K562 (cell line): ENCODE results near the gene TMEM132C. TPM values are rescaled to one million over a fixed set of nuclear protein-coding genes. Genes with fewer than 3 reads are reported as not detected.

Experiments used
- ATAC-seq: fragments of 200-7000 bp; cut with Tn5 transposase; 3 replicates; pipeline ENCODE4 v1.9.1; 2020; ENCODE audit warnings: moderate library complexity
- BruUV-seq: library from RNA; stranded (reverse); fragments of 400-500 nt; replicated peaks from 2 replicates; lab custom pipeline; 2021; lab: Mats Ljungman, UMichigan
- CTCF ChIA-PET: fragments of 300-600 bp; formaldehyde crosslinking; extraction: SDS; loops from one replicate; lab custom pipeline; 2021; ENCODE audit warnings: low intra/inter-chr PET ratio; lab: Yijun Ruan, JAX
- POLR2A ChIA-PET: fragments of 300-600, 350-650 bp; sonication (Branson Sonifier 250); formaldehyde crosslinking; extraction: SDS; loops from one replicate; lab custom pipeline; 2021; ENCODE audit warnings: antibody characterized with exemption, inconsistent platforms; lab: Yijun Ruan, JAX
- DNase-seq, 4 experiments: peaks; one replicate each; pipeline versions ENCODE4 v3.0.0 to v3.0.0-alpha.2; 2011 to 2018; ENCODE audit warnings: low spot score in 3 of 4, mixed read lengths in 3 of 4; ENCODE audit errors: extremely low read depth in 1 of 4
- FAIRE-seq: peaks from 2 replicates; lab custom pipeline; 2011; peaks lifted over from hg19 to GRCh38; lab: Jason Lieb, UNC
- H2AFZ ChIP-seq: 2 replicates; pipeline ENCODE4 v1.6.0; 2011; ENCODE audit warnings: low read depth, low read length, control low read depth, inconsistent platforms
- H3K27ac ChIP-seq: fragments of 200-600 bp; 3 replicates; pipeline ENCODE4 v1.8.0; 2011; ENCODE audit warnings: low read depth, mild to moderate bottlenecking, control low read depth, inconsistent platforms, low read length, moderate library complexity, mixed read lengths; ENCODE audit errors: extremely low read depth
- H3K27me3 ChIP-seq, 2 experiments: fragments of 300-600 bp in 1 of 2; 2 replicates in 1 of 2; 3 replicates in 1 of 2; pipeline versions ENCODE4 v1.6.0 to v1.8.0; 2011; ENCODE audit warnings: inconsistent platforms in 2 of 2, low read length in 2 of 2, mild to moderate bottlenecking in 1 of 2, mixed read lengths in 1 of 2, moderate library complexity in 1 of 2; ENCODE audit not compliant: control insufficient read depth in 2 of 2, insufficient read depth in 2 of 2
- H3K36me3 ChIP-seq: fragments of 300-600 bp; 3 replicates; pipeline ENCODE4 v1.8.0; 2011; ENCODE audit warnings: mild to moderate bottlenecking, low read length, inconsistent platforms; ENCODE audit not compliant: control insufficient read depth, insufficient read depth
- H3K4me1 ChIP-seq, 2 experiments: fragments of 200-600 bp in 1 of 2; replicated peaks in 1 of 2; 2 replicates in 1 of 2; 3 replicates in 1 of 2; pipeline versions ENCODE4 v1.5.1 to v1.8.0; 2011; ENCODE audit warnings: inconsistent platforms in 2 of 2, low read length in 2 of 2, mild to moderate bottlenecking in 1 of 2, mixed read lengths in 1 of 2, moderate library complexity in 1 of 2; ENCODE audit not compliant: control insufficient read depth in 2 of 2, insufficient read depth in 2 of 2
- H3K4me2 ChIP-seq: 2 replicates; pipeline ENCODE4 v1.6.1; 2011; ENCODE audit warnings: low read length, control low read depth, inconsistent platforms, mixed read lengths; ENCODE audit not compliant: insufficient read depth
- H3K4me3 ChIP-seq: fragments of 200-600 bp; sonication (generic), shearing (Covaris generic); 2 replicates; pipeline ENCODE4 v1.5.1; 2016; ENCODE audit warnings: control low read depth, inconsistent platforms
- H3K79me2 ChIP-seq: fragments of 200-600 bp; 3 replicates; pipeline ENCODE4 v1.8.0; 2011; ENCODE audit warnings: low read length, inconsistent platforms; ENCODE audit not compliant: control insufficient read depth, insufficient read depth
- H3K9ac ChIP-seq, 2 experiments: 2 replicates each; pipeline versions ENCODE4 v1.6.0 to v1.6.1; 2011; ENCODE audit warnings: low read depth in 2 of 2, low read length in 2 of 2, control low read depth in 1 of 2, inconsistent platforms in 1 of 2, mild to moderate bottlenecking in 1 of 2, mixed read lengths in 1 of 2; ENCODE audit not compliant: insufficient read depth in 1 of 2
- H3K9me1 ChIP-seq: one replicate; pipeline ENCODE4 v1.6.0; 2011; ENCODE audit warnings: inconsistent platforms, mild to moderate bottlenecking, low read length, moderate library complexity; ENCODE audit not compliant: control insufficient read depth, insufficient read depth
- H3K9me3 ChIP-seq: replicated peaks from 2 replicates; pipeline ENCODE4 v1.5.1; 2011; ENCODE audit warnings: low read depth, low read length, inconsistent platforms; ENCODE audit not compliant: control insufficient read depth, insufficient read depth
- H4K20me1 ChIP-seq: replicated peaks from 2 replicates; pipeline ENCODE4 v1.6.1; 2011; ENCODE audit warnings: low read length, inconsistent platforms, mixed read lengths; ENCODE audit not compliant: control insufficient read depth, insufficient read depth
- BDP1 ChIP-seq: IDR thresholded peaks from 3 replicates; pipeline ENCODE4 v1.6.1; 2011; ENCODE audit not compliant: insufficient read length, insufficient read depth
- BMI1 ChIP-seq: fragments of 150-350 bp; IDR thresholded peaks from 2 replicates; pipeline ENCODE4 v1.6.1; 2014; ENCODE audit warnings: low read length
- C11orf30 ChIP-seq: fragments of 450-650 bp; IDR thresholded peaks from 2 replicates; pipeline ENCODE4 v1.6.1; 2016; ENCODE audit warnings: low read depth, mild to moderate bottlenecking
- ETV5 ChIP-seq: sonication (generic); formaldehyde crosslinking; IDR thresholded peaks from 2 replicates; pipeline ENCODE4 v1.4.0; 2020; ENCODE audit warnings: low read depth, mild to moderate bottlenecking, missing genetic modification reagents
- HCFC1 ChIP-seq: IDR thresholded peaks from 2 replicates; pipeline ENCODE4 v1.6.1; 2012; ENCODE audit warnings: low read depth, low read length, improper control_type of control experiment
- HNRNPK ChIP-seq: fragments of 200-400 bp; formaldehyde crosslinking; IDR thresholded peaks from one replicate; pipeline ENCODE4 v1.6.1; 2018; ENCODE audit warnings: mild to moderate bottlenecking, low read depth, low read length; ENCODE audit not compliant: poor library complexity, severe bottlenecking
- MAFG ChIP-seq: fragments of 450-650 bp; conservative IDR thresholded peaks from 2 replicates; pipeline ENCODE4 v1.6.1; 2016; ENCODE audit warnings: missing genetic modification characterization, missing compliant biosample characterization
- NR2F6 ChIP-seq: fragments of 450-650 bp; formaldehyde crosslinking; IDR thresholded peaks from 2 replicates; pipeline ENCODE4 v1.4.0; 2020; ENCODE audit warnings: mild to moderate bottlenecking
- SRSF9 ChIP-seq: fragments of 200-400 bp; formaldehyde crosslinking; IDR thresholded peaks from 2 replicates; pipeline ENCODE4 v1.6.1; 2017; ENCODE audit warnings: low read depth, low read length, borderline replicate concordance
- ZBTB43 ChIP-seq: sonication (generic); formaldehyde crosslinking; IDR thresholded peaks from 2 replicates; pipeline ENCODE4 v1.8.0; 2023; ENCODE audit warnings: mild to moderate bottlenecking, missing genetic modification reagents
- ZNF316 ChIP-seq: fragments of 450-650 bp; IDR thresholded peaks from 2 replicates; pipeline ENCODE4 v1.6.1; 2016
- WGBS: fragments of 100-300 bp; shearing (Covaris generic); methylation state at CpG from one replicate; pipeline ENCODE4 v1.1.6; 2016; ENCODE audit warnings: low coverage, mixed read lengths; ENCODE audit not compliant: insufficient coverage; ENCODE audit errors: missing lambda C conversion rate; 5-methylcytosine and 5-hydroxymethylcytosine counted together
- in situ Hi-C: fragments of 300-500 bp; cut with MboI; formaldehyde crosslinking; loops from 4 replicates; pipeline ENCODE4 v1.15.0; 2018; ENCODE audit warnings: inconsistent platforms, mixed read lengths
- intact Hi-C: fragments of 100-400 bp; cut with micrococcal nuclease; formaldehyde crosslinking; loops from 2 replicates; pipeline ENCODE4 v1.14.2; 2022
- polyA plus RNA-seq, 8 experiments: library from polyadenylated mRNA; depleted of rRNA in 4 of 8; stranded (reverse) in 5 of 8; unstranded in 3 of 8; fragments of >200 nt; fragmentation: Nextera tagmentation in 2 of 8; fragmentation: Illumina TruSeq in 1 of 8; extraction: Ambion mirVana in 2 of 8; extraction: Trizol in 1 of 8; gene quantifications; 2 replicates each; pipeline versions ENCODE4 v1.2.1 to v1.2.3, GENCODE V29; 2011 to 2014; ENCODE audit warnings: inconsistent platforms in 1 of 8, missing spikeins in 1 of 8
- total RNA-seq, 7 experiments: library from RNA; depleted of rRNA in 6 of 7; stranded (reverse); fragments of >200 nt in 6 of 7; fragmentation: Illumina TruSeq in 2 of 7; extraction: Trizol in 2 of 7; gene quantifications; 2 replicates each; pipeline versions ENCODE4 v1.2.1 to v1.2.3, GENCODE V29; 2011 to 2021; ENCODE audit warnings: low replicate concordance in 1 of 7

TMEM132C gene
- total and polyA plus RNA-seq, 9 of the 15 experiments (the other 6 are each of a cell fraction or from before 2014, with no cell fraction given): not detected

GRCh38 chr12:128623748-128624147 lies 356.8 kb downstream of the TMEM132C start:
- TF ChIP-seq ZNF316: peak; percentile 67
- no peak for TF ChIP-seq HCFC1
- no peak for TF ChIP-seq SRSF9
- no peak for TF ChIP-seq ETV5
- 0 out of 2 replicates have a peak, but pooled peaks have one; percentile 36 for TF ChIP-seq MAFG (tag)
- TF ChIP-seq C11orf30: peak; percentile 28; the same call in 1 of the 2 replicates
- no peak for TF ChIP-seq BMI1
- no peak for TF ChIP-seq ZBTB43 (CRISPR knock-in tag)
- no peak for TF ChIP-seq HNRNPK
- TF ChIP-seq NR2F6 (CRISPR knock-in tag): no peak
- no peak for TF ChIP-seq BDP1
- 1% methylated on average over 6 of the region's 6 CpGs for WGBS
- ChIA-PET CTCF (no interaction called here), POLR2A (no interaction called here)
- Histone ChIP-seq H3K27me3 (0 out of 5 replicates have a peak, but pooled peaks cover 0 to 5% of the 10 kb centered on the region in 2 experiments), H4K20me1 (no peaks in the 10 kb centered on the region), H3K4me3 (no peak overlapping the region), H3K79me2 (no peaks in the 10 kb centered on the region), H3K27ac (no peak overlapping the region), H3K4me1 (no peaks in the 10 kb centered on the region), H3K9ac (no peak overlapping the region), H3K9me1 (no peaks in the 10 kb centered on the region), H3K9me3 (no peaks in the 10 kb centered on the region), H3K4me2 (no peak overlapping the region), H2AFZ (no peak overlapping the region), H3K36me3 (no peaks in the 10 kb centered on the region)
- ATAC-seq (no peak), FAIRE-seq (no peak), DNase-seq (no peak)
- intact Hi-C loops (no loop called here), in situ Hi-C loops (no loop called here)
- BruUV-seq: no TSS peak
